ENCODE results near the gene SLC17A6.

- TF ChIP-seq CTCF (IDR thresholded peaks at IDR 0.05; ENCODE audit: poor library complexity, severe bottlenecking) (no peak), EZH2 (IDR thresholded peaks at IDR 0.05; ENCODE audit: borderline replicate concordance, insufficient read depth, low read length, poor library complexity, severe bottlenecking) (no peak)
These were observed 69.1 kb downstream of the SLC17A6 start for GRCh38 chr11:22407267-22407666.

Measured in neural cell (in vitro differentiated cells).